GM19025 (cell line): ENCODE results near the gene ACSL3.
"Not testable (repeated sequence)": the region's sequence is repeated elsewhere in the genome, so short reads cannot be mapped to it uniquely, and the experiment has no call there.

Experiments
- ATAC-seq: cut with Tn5 transposase; IDR thresholded peaks from one replicate; pipeline ENCODE4 v1.9.1; 2021; ENCODE audit warnings: mild to moderate bottlenecking, low read depth, moderate library complexity; ENCODE audit not compliant: unreplicated experiment

ACSL3 gene

GRCh38 chr2:222848862-222849261, 12.0 kb upstream of the ACSL3 start:
- ATAC-seq: no peak

- no peak for ATAC-seq
These were observed 8.7 kb upstream of the ACSL3 start for GRCh38 chr2:222851956-222852617.

- ATAC-seq: no peak
These were observed 5.8 kb upstream of the ACSL3 start for GRCh38 chr2:222854773-222855700.

GRCh38 chr2:222859786-222860612, 837 bp upstream of the ACSL3 start:
- ATAC-seq: no peak

- ATAC-seq: no peak
These were observed 722 bp downstream of the ACSL3 start for GRCh38 chr2:222861411-222862105.

- no peak for ATAC-seq
These were observed 1.5 kb downstream of the ACSL3 start for GRCh38 chr2:222862106-222862908.

GRCh38 chr2:222862909-222863544, 2.2 kb downstream of the ACSL3 start:
- no peak for ATAC-seq

GRCh38 chr2:222864296-222864695, 3.5 kb downstream of the ACSL3 start:
- ATAC-seq: no peak

- ATAC-seq: no peak
These were observed 4.5 kb downstream of the ACSL3 start for GRCh38 chr2:222865301-222865700.

GRCh38 chr2:222866358-222866960, 5.6 kb downstream of the ACSL3 start:
- ATAC-seq: no peak

- ATAC-seq: not testable (repeated sequence)
These were observed 7.9 kb downstream of the ACSL3 start for GRCh38 chr2:222868560-222869251.

- ATAC-seq: no peak
These were observed 8.4 kb downstream of the ACSL3 start for GRCh38 chr2:222869252-222869560.

GRCh38 chr2:222871291-222871690, 10.5 kb downstream of the ACSL3 start:
- no peak for ATAC-seq

- no peak for ATAC-seq
These were observed 11.7 kb downstream of the ACSL3 start for GRCh38 chr2:222872551-222872950.

GRCh38 chr2:222875482-222875881, 14.6 kb downstream of the ACSL3 start:
- ATAC-seq: no peak

GRCh38 chr2:222876947-222877346, 16.1 kb downstream of the ACSL3 start:
- ATAC-seq: no peak

GRCh38 chr2:222877556-222878300, 16.9 kb downstream of the ACSL3 start:
- no peak for ATAC-seq
